Thymus (tissue), 11 donors: Measurements from ENCODE around the gene TRAF1. TPM values are rescaled to one million over a fixed set of nuclear protein-coding genes. Genes with fewer than 3 reads are reported as not detected.

Source experiments
- DNase-seq, 9 donors: peaks; one replicate each; pipeline ENCODE4 v3.0.0-alpha.2; 2013; ENCODE audit warnings: low spot score in 9 of 9, low read depth in 6 of 9, missing footprints in 1 of 9
- H3K27ac ChIP-seq, 2 donors: one replicate each; pipeline ENCODE4 v1.5.1; 2013; ENCODE audit warnings: control low read depth in 1 of 2, low read depth in 1 of 2, low read length in 1 of 2, mild to moderate bottlenecking in 1 of 2, moderate library complexity in 1 of 2
- H3K27me3 ChIP-seq, 2 donors: one replicate each; pipeline ENCODE4 v1.5.1; 2013; ENCODE audit warnings: low read length in 1 of 2; ENCODE audit not compliant: control insufficient read depth in 2 of 2, insufficient read depth in 1 of 2
- H3K36me3 ChIP-seq, 2 donors: one replicate each; pipeline ENCODE4 v1.5.1; 2013; ENCODE audit warnings: low read length in 1 of 2, mild to moderate bottlenecking in 1 of 2, moderate library complexity in 1 of 2; ENCODE audit not compliant: control insufficient read depth in 2 of 2, insufficient read depth in 2 of 2
- H3K4me1 ChIP-seq, 2 donors: one replicate each; pipeline ENCODE4 v1.5.1; 2013; ENCODE audit warnings: low read length in 2 of 2; ENCODE audit not compliant: control insufficient read depth in 2 of 2, insufficient read depth in 2 of 2
- H3K4me3 ChIP-seq, 2 donors: one replicate each; pipeline ENCODE4 v1.5.1; 2013; ENCODE audit warnings: low read length in 2 of 2, control low read depth in 1 of 2, mild to moderate bottlenecking in 1 of 2
- H3K9me3 ChIP-seq, 2 donors: one replicate each; pipeline ENCODE4 v1.5.1; 2013; ENCODE audit warnings: low read length in 1 of 2, mild to moderate bottlenecking in 1 of 2; ENCODE audit not compliant: control insufficient read depth in 2 of 2, insufficient read depth in 1 of 2
- WGBS: extraction: QIAGEN DNeasy Blood & Tissue Kit; methylation state at CpG from one replicate; pipeline ENCODE4 v1.1.7; 2013; 5-methylcytosine and 5-hydroxymethylcytosine counted together
- polyA plus RNA-seq: library from polyadenylated mRNA; stranded (reverse); fragments of 200-250 nt; gene quantifications from one replicate; pipeline ENCODE4 v1.2.3, GENCODE V29; 2013
- total RNA-seq: library from RNA; stranded (reverse); fragments of 120-200 nt; gene quantifications from one replicate; pipeline ENCODE4 v1.2.4, GENCODE V29; 2013
- donor health status: healthy.

TRAF1 gene
- total and polyA plus RNA-seq, 2 donors = 21.7 TPM

DNA sequence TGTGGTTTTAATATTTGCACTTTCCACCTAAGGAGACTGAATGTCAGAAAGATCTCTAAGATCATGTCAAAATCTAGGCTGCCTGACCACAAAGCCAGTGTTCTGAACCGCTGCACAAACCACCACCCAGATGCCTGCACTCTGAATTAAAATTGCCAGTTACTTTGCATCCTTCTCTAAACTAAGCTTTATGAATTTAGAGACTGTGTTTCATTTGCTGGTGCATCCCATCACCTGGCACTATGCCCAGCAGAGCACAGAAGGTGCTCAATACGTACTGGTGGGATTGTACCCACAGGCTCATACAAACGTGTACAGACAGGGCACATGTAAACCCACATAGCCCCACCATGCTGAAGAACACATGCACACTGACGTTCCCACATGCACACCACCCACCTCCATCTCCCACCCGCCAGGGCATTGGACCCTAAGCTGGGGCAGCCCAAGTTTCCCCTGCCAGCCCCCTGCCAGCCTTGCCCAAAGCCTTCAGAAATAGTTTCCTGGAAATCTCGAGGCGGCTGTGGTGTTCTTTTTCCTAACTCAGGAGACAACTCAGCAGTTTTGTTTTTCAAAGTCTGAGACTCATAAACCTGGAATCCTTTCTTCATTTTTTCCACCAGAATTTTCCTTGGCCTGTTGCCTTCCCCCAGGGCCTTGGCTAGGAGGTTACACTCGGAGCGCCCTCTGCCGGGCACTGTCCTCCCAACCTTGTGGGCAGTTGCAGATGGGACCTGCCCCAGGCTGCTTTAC, 9.6 kb upstream of the TRAF1 start:
- no peak overlapping the region for H3K4me3 ChIP-seq
- H3K9me3 ChIP-seq = no peaks in the 10 kb centered on the region
- no peaks in the 10 kb centered on the region for H3K27me3 ChIP-seq
- no peaks in the 10 kb centered on the region for H3K36me3 ChIP-seq
- 1% methylated on average over 10 of the region's 10 CpGs for WGBS
- DNase-seq = peak in 8 of 9 donors; percentile 63 to 91 (median 78)
- H3K27ac ChIP-seq = peak overlapping the region; percentile 84 to 91
- H3K4me1 ChIP-seq = peaks cover 53 to 60% of the 10 kb centered on the region in 2 donors

DNA sequence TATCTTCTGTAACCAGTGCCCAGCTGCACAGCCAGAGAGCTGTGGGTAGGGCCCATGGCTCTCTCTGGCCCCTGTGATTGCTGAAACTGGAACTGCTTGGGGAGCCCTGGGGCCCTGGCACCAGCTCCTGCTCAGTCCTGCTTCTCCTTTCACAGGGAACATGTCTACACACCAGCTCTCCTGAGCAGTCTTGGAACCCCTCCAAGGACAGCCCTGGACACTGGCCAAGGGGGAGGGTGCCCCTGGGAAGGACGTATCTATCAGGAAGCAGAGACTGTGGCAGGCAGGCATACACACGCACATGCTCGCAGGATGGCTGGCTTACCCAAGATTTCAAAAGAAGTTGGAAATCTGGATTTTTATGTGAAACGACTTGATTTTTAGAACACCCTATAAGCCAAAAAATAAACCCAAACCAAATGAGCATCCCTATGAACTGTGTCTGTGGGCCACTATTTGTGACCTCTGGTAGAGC, 8.8 kb upstream of the TRAF1 start:
- peak overlapping the region; percentile 84 to 91 for H3K27ac ChIP-seq
- H3K36me3 ChIP-seq = no peaks in the 10 kb centered on the region
- peaks cover 0 to under 1% of the 10 kb centered on the region in 2 donors for H3K9me3 ChIP-seq
- 25% methylated on average over 4 of the region's 4 CpGs for WGBS
- peaks cover 55 to 64% of the 10 kb centered on the region in 2 donors for H3K4me1 ChIP-seq
- no peaks in the 10 kb centered on the region for H3K27me3 ChIP-seq
- H3K4me3 ChIP-seq = no peak overlapping the region
- DNase-seq = peak in 1 of 9 donors; percentile 61

DNA sequence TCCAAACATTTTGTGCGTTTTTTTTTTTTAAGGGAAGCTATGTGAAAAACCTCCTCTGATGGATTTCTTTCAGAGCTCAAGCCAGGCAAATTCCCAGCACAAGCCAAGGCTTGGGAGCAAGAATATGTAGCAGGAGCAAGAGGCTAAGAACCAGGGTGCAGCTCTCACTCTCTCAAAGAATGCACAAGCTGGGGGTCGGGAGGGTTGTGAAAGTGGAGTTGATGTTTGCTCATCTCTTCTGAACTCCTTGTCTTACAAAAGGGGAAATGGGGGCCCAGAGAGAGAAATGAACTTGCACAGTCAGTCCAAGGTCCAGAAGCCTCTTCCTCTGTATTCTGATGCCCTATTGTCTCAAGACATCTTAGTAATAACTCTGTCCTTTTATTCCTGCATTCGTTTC, 7.7 kb upstream of the TRAF1 start:
- peaks cover 0 to 5% of the 10 kb centered on the region in 2 donors for H3K9me3 ChIP-seq
- H3K27me3 ChIP-seq = no peaks in the 10 kb centered on the region
- H3K4me3 ChIP-seq = no peak overlapping the region
- H3K27ac ChIP-seq = peak overlapping the region; percentile 60 to 79
- 59% methylated on average over 3 of the region's 3 CpGs for WGBS
- DNase-seq = peak in 1 of 9 donors; percentile 68
- H3K4me1 ChIP-seq = peaks cover 59 to 75% of the 10 kb centered on the region in 2 donors
- H3K36me3 ChIP-seq = no peaks in the 10 kb centered on the region

DNA sequence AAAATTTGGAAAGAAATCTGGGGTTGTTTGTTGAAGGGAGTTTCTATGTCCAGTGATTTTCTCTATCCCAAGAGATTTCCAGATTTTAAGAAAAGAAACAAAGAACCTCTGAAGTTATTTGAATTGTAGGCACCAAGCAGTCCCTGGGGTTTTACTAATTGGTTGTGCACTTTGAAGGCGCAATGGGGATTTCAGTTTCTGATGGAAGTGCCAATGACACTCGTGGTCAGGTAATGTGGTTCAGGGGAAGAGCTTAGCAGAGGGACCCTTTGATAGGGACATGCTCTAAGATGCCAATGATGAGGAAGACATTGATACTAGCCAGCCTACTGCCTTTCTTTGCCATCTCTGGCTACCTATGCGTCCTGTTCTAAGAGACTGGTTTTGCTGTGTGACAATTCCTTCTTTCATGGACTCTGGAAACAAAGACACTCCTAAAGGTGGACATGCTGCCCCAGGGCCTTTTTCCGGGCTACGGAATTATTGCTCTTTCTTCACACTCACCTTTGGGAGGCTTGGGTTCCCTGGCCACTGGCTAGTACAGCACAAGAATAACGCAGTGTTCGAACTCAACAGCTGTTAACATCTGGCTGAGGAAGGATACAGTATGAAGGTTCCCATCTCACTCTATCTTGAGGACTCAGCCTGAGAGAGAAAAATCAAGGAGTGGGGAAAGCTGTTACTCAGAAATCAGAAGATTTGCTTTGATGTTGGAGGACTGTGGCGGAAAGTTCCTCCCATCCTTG, 6.9 kb upstream of the TRAF1 start:
- H3K4me3 ChIP-seq = no peak overlapping the region
- no peaks in the 10 kb centered on the region for H3K36me3 ChIP-seq
- H3K27ac ChIP-seq = peak overlapping the region; percentile 36 to 79
- H3K9me3 ChIP-seq = peaks cover 0 to 5% of the 10 kb centered on the region in 2 donors
- DNase-seq = no peak
- 93% methylated on average over 8 of the region's 8 CpGs for WGBS
- no peaks in the 10 kb centered on the region for H3K27me3 ChIP-seq
- peaks cover 61 to 79% of the 10 kb centered on the region in 2 donors for H3K4me1 ChIP-seq

DNA sequence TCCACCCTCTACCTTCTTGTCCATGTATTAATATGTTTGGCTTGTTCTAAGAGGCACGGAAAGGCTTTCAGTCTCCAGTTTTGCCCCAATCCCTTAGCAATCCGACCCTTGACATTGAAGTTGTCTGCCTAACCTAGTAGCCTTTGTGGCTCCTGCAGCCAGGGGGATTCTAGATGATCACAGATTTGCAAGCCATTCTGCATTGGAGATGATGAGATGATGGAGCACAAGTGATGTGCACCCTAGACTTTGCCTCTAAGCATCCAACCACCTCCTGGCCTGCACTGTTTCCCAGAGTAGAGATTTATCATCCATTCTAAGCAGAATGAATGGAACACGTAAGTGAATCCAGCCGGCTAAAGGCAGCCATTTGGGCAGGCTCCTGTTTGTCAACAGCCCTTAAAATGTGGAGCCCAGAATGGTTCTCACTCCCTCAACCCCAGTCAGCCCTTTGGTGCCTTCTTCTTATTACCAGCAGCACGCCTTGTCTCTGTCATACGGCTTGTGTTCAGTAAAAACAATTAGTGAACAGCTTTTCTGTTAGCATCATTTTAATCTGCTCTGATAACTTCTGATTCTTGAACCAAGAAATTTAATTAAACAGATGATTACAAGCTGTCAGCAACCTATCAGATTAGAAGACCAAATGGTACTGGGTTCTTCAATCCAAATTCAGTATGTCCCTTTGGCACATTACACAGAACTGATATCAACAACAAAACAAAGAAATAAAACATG, 5.7 kb upstream of the TRAF1 start:
- Histone ChIP-seq H3K4me1 (peaks cover 67 to 84% of the 10 kb centered on the region in 2 donors), H3K36me3 (no peaks in the 10 kb centered on the region), H3K9me3 (peaks cover 0 to 5% of the 10 kb centered on the region in 2 donors), H3K27ac (peak overlapping the region; percentile 91 to 96), H3K27me3 (no peaks in the 10 kb centered on the region), H3K4me3 (no peak overlapping the region)
- WGBS = 83% methylated on average over 6 of the region's 6 CpGs
- DNase-seq = no peak

DNA sequence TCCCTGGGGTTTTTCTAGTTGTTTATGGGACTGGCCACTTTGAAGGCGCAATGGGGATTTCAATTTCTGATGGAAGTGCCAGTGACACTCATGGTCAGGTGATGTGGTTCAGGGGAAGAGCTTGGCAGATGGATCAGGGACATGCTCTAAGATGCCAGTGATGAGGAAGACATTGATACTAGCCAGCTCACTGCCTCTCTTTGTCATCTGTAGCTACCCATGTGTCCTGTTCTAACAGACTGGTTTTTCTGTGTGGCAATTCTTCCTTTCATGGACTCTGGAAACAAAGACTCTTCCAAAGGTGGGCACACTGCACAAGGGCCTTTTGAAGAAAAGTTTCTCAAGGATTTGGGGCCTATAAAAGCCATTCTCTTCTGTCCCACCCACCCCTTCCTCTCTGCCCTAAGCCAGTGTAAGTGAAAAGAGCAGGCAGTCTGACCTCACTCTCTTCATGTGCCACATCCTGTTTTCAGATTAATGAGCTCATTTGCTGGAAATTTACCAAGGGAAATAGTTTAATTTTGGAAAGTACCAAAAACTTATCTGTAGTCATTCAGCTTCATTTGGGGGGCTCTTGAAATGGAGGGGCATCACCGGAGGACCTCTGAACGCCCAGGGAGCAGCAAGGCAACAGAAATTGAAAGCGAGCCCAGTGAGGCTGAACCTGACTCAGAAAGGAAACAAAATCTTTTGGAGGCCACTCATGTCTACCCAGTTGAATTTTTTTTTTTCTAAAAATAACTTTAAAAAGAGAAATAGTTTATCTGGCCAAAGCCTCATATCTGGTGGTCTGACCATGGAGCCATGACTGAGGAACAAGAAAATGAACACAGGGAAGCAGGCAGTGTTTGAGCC, 4.9 kb upstream of the TRAF1 start:
- Histone ChIP-seq H3K36me3 (no peaks in the 10 kb centered on the region), H3K27ac (peak overlapping the region; percentile 91 to 96), H3K9me3 (peaks cover 0 to 5% of the 10 kb centered on the region in 2 donors), H3K4me3 (no peak overlapping the region), H3K27me3 (no peaks in the 10 kb centered on the region), H3K4me1 (peaks cover 67 to 84% of the 10 kb centered on the region in 2 donors)
- 36% methylated on average over 4 of the region's 4 CpGs for WGBS
- peak in 4 of 9 donors; percentile 47 to 89 (median 64) for DNase-seq

DNA sequence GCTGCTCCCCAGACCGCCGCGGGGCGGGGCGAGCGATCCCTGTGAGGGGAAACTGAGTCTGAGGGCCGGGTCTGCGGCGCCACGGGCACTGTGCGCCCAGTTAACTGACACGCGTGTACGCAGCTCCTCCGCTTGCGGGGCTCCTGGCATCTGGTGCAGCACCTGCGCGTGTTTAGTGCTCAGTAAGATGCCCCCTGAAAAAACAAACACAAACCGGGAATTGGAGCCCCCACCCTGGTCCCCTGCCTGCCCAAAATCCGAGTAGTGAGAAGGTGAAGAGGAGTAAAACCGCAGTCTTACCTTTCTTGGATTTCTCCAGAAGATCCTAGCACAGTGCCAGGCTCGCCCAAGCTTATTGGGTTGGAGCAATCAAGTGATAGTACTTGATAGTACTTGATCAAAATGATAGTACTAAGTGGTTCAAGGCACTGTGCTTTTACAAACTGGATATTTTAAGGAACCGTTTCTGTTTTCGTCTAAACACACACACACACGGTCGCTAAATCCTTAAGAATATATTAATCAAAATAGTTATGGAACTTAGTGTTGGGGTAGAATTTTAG, 2.7 kb upstream of the TRAF1 start:
- no peak for DNase-seq
- Histone ChIP-seq H3K36me3 (no peaks in the 10 kb centered on the region), H3K9me3 (peaks cover 0 to 5% of the 10 kb centered on the region in 2 donors), H3K4me1 (peaks cover 54 to 74% of the 10 kb centered on the region in 2 donors), H3K27ac (peak overlapping the region; percentile 86 to 91), H3K27me3 (no peaks in the 10 kb centered on the region), H3K4me3 (peak overlapping the region; percentile 56 to 67)
- WGBS = 26% methylated on average over 26 of the region's 26 CpGs
